Activated CD4-positive, alpha-beta T cell treated with anti-CD3 and anti-CD28 coated beads for 48 hours (primary cell): Measurements from ENCODE around the gene B9D1.

Source experiments
- DNase-seq: peaks from one replicate; pipeline ENCODE4 v3.0.0-alpha.2; 2020

Gene B9D1

DNA sequence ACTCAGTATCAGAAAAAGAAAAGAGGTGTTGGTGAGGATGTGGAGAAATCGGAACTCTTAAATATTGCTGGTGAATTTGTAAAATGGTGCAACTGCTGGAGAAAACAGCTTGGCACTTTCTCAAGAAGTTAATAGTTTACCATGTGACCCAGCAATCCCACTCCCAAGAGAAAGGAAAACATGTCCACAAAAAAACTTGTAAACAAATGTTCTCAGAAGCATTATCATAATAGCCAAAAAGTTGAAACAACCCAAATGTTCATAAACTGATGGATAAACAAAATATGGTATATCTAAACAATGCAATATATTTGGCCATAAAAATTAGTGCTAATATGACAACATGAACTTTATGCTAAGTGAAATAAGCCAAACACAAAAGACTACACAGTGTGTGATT lies 13.2 kb upstream of the B9D1 start:
- no peak for DNase-seq

DNA sequence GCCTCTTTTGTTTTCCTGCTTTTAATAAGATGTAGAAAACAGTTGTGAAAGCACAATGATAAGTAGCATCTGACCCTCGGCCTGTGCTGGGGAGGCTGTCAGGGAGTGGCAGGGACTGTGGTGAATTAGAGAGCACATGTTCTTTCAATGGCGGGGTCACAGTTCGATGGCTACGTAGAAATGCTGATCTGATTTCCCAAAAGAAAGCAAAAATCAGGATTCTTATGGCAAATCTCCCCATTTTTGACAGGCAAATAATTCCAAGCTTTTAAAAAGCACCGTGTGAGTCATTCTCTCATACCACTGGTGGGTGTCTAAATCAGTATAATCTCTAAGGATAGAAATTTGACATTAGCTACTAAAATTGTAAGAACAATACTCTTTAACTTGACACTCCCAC lies 11.6 kb upstream of the B9D1 start:
- DNase-seq: no peak

DNA sequence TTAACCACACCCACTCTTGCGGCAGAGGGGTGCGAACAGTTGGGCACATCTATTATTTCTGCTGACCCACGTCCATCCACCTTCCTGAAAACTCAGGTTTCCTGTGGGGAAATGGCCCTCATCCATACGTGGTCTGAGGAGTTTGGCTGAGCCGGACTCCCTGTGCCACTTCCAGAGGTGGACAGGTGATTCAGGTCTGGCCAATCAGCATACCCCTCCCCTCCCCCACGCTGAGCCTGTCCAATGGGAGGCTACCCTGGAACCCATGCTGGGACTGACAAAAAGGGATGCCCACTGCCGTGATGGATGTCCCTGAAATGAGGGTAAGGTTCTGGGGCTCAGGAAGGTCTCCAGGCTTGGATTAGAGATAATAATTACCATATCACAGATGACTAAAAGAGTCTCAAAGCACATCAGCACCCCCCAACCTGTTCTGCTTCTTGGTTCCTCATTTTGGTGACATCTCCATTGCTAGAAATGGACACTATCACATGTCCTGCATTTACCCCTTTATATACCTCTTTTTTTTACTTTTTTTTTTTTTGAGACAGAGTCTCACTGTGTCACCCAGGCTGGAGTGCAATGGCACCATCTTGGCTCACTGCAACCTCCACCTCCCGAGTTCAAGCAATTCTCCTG lies 10.5 kb upstream of the B9D1 start:
- DNase-seq: no peak

DNA sequence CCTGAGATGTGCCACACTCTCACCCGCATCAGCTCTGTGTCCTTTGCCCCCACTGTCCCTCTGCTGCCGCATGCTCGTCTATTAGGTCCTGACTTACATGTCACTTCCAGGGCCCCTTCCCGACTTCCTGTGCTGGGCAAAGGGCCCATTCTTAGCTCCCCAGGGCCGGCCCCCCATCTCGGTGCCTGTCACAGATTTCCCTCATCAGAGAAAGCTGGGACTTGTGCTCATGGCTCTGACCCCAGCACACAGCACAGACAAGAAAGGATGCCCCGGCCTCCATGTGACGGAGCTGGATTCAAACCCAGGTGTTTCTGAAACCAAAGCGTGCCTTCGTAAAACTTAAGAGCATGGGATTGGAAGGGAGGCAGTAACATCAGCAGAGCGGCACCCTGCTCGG lies 9.9 kb upstream of the B9D1 start:
- no peak for DNase-seq

DNA sequence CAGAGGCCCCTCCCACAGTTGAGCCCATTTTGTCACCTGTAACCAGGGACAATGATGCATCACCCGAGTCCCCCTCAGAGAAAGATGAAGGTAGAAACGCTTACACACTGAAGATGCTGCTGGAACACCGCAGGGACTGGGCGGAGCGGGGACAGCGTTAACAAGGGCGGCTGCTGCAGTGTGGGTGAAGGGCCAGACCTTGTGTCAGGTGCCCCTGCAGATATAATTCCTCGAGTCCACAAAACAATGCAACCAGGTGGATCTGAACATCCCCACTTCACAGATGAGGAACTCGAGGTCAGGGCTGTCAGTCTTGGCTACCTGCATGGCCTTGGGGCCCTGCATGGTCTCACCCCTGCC lies 9.5 kb upstream of the B9D1 start:
- DNase-seq: no peak

DNA sequence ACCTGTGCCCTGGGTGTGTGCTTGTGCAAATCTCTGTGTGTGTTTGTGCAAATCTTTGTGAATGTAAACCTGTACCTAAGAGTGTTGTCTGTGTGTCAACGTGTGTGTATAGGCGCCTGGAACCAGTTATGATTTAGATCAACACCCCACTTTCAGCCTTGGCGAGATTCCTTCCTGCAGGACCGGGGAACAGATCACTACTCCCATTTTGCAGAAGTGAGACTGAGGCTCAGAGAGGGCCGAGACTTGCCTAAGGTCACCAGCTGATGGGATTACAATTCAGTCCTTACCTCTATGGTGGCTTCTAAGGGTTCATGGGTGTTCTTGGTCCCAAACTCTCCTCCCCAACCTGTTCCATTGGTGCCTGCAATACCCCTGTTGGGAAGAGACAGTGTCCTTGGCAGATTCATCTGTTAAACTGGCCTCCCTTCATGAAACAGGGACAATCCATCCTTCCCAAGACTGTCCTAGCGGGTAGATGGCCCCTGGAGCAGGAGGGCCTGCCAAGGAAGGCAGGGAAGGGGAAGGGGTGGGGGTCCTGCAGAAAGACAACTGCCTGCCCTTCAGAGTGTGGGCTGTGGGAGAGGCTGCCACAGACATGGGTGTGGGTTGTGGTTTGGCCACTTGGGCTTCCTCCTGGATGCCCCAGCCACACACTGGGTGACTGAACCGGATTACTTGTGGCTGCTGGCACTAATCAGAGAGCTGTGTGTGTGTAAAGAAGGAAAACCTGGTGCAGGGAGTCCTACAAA lies 8.9 kb upstream of the B9D1 start:
- DNase-seq: no peak

DNA sequence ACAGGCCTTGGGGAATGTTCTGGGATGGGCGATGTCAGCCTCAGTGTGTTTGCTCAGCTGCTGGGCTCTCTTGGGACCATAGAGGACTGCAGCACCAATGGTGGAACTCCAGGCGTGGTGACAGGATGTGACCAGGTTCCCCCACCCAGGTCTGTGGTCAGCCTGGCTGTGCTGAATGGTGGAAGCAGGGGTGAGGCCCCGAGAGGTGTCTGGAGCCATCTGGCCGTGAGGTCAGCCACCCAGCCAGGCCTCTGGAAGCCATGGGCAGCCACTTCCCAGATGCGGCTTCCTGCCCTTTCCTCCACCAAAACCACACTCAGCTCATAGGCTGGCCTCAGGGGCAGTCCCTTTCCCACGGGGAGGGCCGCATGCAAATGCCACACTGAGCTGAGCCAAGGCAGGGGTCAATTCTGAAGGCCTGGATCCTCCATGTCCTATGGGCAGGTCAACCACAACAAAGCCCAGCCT lies 8.0 kb upstream of the B9D1 start:
- no peak for DNase-seq

DNA sequence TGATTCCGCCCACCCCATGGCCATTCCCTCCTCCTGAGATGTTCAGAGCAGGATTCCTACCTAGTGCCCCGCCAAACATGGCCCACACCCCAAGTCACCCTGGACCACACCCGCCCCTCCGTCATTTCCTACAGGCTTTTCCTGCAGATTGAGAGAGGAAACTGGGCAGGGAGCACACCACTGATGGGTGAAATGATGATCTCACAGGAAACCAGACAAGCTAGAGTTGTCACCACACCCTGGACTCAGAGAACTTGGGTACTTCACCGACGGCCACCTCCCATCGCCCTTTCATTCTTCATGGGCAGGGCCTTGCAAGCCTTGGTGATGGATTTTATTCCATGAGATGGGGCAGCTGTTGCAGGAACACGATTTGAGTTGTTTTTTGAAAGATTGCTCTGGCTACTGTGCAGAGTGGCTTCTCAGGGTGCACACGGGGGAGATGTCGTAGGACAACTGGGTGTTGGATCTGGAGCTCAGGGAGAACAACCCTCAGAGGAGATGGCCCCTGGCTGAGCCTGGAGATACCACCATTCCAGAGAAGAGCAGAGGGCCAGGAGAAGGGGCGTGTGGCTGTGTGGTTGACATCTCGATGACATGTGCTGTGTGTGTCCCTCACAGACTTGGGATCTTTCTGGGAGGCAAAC lies 7.4 kb upstream of the B9D1 start:
- no peak for DNase-seq

DNA sequence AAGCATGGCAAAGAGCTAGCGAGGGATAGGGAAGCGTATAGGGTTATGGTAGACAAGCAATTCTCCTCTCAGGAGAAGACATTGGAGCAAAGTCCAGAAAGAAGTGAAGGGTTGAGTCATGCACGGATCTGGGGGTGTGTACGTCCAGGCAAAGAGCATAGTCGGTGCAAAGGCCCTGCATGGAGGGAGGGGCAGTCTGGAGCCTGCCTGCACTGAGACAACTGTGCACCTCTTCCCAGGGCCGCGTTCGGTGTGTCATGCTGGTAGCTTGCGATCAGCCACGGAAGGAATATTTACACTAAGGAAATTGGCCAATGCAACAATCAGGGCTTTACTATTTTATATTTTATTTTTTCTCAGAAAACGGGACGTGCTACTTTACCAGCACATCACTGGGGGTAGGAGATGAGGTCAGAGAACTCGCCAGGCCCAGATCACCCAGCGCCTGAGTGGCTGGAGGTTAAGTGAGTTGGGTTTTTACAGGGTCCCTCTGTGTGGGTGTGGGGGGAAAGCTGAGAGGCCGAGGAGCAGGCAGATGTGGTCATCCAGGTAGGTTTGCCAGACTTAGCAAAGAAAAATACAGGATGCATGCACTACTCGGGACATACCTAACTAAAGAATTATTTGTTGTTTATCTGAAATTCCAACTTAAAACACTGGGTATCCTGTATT lies 6.7 kb upstream of the B9D1 start:
- no peak for DNase-seq

DNA sequence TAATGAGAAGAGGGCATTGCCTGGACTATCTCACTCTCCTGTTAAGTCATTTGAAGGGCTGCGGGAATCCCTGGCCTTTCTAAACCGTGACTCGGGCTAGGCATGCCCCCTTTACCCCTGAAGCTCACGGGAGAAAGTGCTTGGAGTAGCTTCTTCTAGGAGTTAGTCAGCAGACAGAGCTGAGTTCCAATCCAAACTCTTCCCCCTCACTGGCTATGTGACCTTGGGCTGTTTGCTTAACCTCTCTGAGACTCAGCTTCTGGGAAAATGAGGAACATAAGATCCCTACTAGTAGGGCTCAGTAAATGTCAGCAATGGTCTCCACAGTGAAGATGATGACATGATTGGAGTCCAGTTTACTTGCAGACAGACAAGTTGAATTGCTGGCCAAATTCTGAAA lies 5.7 kb upstream of the B9D1 start:
- no peak for DNase-seq

DNA sequence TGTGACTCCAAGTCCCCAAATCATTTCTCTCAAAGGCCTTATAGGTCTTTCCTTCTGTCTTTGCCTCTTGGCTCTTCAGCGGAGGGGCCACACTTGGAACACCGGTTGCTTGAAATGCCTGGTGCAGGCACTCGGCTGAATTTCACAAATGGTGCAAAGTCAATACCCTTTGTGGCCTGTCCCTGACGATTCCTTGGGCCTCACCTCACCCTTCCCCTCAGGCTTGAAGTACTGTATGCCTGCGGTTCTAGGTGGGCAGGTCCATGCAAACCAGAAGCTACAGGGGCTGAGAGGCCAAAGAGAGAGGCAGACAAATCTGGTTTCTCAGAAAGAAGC lies 4.1 kb upstream of the B9D1 start:
- DNase-seq: no peak

DNA sequence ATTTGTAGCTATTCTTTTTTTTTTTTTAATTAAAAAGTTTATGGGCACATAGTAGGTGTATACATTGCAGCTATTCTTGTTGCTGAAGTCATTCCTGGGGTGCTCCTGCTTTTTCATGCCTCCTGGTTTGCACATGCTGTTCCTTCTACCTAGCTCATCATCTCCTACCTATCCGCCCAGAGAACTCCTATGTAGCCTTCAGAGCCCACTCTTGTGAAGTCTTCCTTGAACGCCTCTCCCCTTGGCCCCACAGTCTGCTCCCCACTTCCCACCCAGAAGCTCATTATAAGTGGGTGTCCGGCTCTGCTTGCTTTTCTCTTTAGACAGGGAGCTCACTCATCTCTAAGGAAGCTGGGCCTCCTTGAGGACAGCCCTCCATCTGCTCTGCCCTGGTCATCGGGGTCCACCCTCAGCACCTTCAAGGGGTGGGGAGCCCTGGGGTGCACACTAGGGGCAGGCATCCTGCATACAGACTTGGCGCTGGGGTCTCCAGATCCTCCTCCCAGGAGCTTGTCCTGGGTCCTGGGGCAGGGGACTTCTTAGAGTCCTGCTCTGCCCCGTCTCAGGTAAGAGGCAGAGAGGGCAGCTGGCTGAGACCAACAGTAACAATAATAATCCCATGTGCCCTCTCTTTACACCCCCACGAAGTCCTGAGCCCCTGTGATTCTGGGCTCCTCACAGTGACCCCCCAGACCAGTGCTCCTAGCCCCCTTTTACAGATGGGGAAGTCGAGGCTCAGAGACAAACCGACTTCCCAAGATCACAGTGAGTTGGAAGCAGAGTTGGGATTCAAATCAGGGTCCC lies 3.5 kb upstream of the B9D1 start:
- no peak for DNase-seq

DNA sequence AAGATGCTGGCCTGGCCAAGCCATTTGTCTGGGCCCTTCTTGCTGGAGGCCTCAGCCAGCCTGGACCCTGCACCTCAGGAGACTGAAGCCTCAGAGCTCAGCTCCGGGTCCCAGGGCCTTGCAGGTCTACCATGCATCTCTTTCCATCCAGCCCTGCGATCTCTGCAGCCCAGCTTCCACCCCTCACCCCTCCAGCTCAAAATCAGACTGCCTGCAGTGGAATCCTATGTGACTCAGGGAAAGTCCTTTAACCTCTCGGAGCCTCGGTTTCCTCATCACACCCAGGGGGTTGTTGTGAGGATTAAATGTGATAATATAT lies 2.9 kb upstream of the B9D1 start:
- no peak for DNase-seq

DNA sequence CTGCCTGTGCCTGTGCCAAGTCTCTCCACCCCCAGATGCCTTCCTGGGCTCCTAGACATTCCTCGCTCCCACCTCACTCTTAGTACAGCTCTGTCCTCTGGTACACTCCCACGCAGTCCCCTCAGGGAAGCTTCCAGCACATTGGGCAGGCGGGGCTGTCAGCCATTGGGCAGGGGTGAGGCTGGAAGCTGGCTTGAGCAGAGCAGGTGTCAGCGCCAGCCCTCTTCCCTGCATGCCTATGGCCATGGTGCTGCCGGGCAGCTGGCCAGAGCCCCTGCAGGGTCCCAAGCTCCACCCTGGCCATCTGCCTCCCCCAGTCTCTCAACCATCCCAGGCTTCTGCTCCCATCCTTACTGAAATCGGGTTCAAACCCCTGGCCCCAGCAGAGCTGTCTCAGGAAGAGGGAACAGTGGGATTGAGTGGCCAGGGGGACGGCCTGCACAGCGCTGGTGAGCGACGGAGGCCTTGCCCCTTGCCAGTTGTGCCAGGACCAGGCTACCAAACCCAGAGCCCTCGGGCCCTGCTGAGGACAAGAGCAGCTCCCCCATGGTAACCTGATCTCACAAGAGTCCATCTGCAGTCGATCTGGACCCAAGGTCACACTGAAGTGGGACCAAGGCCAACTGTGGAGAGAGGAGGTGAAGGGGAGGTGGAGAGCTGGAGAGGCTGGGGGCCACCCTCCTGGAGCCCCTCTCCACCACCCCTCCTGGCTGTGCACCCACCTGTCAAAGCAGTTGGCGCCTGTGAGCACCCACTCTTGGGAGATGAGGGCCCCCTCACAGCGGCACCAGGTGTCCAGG lies 2.4 kb upstream of the B9D1 start:
- no peak for DNase-seq

DNA sequence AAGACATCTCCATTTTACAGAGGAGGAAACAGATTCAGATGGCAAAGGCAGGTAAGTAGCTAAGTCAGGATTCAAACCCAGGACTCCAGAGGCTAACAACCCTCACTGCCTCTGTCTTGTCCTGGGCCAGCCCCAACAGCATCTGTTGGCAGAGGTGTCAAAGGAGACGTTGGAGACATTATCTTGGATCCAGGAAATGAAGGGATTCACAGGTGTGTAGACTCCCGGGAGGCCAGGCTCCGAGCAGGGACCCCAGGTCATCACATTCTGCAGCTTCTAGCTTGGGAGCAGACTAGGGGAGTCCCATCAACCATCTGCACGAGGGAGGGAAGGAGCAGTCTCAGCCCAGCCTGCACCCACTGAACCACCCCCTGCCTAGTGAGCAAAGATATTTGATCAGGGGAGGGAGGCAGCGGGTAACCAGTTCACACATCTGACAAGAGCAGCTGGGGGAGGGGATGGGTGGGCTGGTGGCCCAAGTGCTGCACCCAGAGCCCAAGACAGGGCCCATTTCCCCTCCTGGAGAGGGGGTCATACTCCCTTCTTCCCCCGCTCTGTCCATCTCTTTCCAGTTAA lies 1.0 kb upstream of the B9D1 start:
- no peak for DNase-seq

DNA sequence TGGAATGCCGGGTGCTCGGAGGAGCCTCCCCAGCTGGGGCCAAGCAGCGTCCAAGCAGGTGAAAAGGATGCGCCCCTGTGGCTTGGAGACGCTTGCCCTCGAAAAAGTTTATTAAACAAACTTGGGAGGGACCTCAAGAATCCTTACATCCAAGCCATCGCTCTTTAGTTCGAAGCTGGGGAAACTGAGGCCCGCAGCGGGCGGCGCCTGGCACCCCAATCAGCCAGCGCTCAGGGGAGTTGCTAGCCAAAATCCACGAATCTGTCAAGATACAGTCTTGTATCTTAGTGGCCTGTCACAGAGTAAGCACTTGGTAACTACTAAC lies 553 bp upstream of the B9D1 start:
- DNase-seq: no peak

DNA sequence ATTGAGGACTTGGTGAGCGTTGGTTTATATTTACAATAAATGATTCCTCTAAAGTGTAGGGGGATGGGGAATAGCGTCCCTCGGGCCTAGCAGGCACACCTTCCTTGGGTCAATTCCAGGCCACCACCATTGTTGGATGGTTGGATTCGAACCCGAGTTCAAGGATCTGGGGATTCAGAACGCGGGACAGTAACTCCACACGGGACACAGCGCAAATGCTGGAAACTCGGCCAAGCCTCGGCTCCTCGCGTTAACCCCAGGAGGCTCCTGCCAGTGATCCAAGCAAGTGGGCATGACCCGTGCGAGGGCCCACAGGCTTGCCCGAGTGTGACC lies 613 bp downstream of the B9D1 start:
- no peak for DNase-seq

DNA sequence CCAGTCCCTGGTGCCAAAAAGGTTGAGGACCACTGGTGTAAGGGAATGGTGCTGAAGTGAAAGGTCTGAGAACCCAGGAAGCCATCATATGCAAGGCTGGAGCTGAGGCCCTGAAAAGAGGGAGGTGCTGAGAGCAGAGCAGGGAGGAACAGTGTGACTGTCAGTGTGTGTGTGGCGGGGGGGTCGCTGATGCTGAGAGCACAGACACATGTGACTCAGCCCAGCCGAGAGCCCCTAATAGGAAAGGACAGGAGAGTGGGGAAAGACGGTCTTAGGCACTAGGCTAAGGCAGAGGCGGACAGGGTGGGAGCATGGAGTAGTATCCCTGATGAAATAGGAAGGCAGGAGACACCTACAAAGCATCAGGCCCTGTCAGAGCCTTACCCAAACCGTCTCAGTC lies 1.2 kb downstream of the B9D1 start:
- no peak for DNase-seq

DNA sequence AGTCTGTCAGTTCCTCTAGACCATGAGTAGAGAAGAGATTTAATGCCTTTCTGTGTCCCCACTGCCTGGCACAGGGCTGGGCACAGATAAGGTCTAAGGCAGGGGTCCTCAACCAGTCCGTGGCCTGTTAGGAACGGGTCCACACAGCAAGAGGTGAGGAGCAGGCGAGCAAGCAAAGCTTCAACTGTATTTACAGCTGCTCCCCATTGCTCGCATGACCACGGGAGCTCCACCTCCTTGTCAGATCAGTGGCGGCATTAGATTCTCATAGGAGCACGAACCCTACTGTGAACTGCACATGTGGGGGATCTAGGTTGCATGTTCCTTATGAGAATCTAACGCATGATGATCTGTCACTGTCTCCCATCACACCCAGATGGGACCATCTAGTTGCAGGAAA lies 1.8 kb downstream of the B9D1 start:
- DNase-seq: no peak

DNA sequence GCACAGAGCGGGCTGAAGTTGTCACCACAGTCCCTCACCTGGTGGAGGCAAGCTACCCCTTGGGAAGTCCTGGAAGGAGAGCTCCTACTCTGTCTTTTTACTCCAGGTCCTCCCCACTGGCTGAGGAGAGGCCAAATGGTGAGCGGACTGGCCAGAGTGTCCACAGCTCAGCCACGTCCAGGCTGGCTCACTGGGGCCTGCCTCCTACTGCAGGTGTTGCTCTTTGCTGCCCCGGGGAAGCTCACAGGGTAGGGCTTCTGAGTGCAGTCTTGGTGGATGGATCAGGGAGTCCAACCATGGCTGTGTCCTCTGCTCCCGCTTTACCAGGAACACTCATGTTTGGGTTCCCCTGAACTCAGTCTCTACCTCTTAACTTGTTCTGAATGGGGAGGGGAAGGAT lies 2.7 kb downstream of the B9D1 start:
- DNase-seq: no peak

DNA sequence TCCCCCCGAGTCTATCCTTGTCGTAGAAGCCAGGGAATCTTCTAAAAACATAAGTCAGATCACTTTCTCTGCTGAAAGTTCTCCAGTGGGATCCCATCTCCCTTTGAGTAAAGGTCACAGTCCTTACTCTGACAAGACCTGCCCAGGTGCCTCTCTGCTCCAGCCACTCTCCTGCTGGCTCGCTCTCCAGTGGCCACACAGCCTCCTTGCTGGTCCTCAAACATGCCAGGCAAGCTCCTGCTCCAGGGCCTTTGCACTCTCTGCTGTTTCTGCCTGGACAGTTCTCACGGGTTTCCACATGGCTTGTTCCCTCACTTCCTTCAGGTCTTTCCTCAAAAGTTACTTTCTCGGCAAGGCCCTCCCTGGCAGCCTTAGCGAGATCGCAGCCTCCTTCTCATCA lies 3.4 kb downstream of the B9D1 start:
- DNase-seq: no peak

DNA sequence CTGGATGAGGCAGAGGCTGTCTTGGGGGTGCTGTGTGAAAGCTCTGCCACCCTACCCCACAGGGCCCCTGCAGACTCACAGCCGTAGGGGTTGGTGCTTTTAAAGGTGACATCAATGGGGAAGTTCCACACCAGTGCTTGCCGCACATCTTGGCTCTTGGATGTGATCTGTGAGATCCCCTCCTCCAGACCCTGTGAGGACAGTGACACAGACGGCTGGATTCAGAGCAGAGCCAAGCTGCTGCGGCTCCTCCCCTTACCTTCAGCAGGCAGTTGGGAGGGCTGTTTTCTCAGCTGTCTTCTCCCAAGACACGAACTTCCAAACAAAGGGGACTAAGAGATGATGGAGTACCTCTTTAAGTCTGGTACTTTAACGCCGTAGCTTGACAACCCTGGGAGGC lies 4.8 kb downstream of the B9D1 start:
- no peak for DNase-seq

DNA sequence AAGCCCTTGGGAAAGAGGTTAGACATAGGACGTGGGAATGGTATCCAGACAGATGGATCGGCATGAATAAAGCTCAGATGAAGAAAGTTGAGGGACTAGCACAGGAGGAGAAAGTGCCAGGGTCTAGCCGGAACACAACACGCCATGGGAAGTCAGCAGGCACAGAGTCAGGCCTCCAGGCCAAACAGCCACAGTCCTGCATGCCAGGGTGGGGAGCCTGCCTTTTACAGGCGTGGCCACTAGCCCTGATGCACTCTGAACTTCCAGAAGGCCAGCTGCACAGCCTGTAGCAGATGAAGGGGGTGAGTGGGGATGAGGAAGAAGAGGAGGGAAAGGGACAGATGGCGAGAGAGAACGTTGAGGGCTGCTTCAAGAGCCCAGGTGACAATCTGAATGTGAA lies 5.2 kb downstream of the B9D1 start:
- no peak for DNase-seq
